VCaP (cell line): ENCODE results near the gene ADORA1.

ENCODE experiments used
- H3K27ac ChIP-seq: fragments of 450-650 bp; 2 replicates; pipeline ENCODE4 v1.5.1; 2017
- TF ChIP-seq, protein P1 (sequence below): fragments of 450-650 bp; conservative IDR thresholded peaks from 2 replicates; pipeline ENCODE4 v1.5.1; 2017; ENCODE audit warnings: mild to moderate bottlenecking, moderate library complexity

Gene ADORA1

DNA sequence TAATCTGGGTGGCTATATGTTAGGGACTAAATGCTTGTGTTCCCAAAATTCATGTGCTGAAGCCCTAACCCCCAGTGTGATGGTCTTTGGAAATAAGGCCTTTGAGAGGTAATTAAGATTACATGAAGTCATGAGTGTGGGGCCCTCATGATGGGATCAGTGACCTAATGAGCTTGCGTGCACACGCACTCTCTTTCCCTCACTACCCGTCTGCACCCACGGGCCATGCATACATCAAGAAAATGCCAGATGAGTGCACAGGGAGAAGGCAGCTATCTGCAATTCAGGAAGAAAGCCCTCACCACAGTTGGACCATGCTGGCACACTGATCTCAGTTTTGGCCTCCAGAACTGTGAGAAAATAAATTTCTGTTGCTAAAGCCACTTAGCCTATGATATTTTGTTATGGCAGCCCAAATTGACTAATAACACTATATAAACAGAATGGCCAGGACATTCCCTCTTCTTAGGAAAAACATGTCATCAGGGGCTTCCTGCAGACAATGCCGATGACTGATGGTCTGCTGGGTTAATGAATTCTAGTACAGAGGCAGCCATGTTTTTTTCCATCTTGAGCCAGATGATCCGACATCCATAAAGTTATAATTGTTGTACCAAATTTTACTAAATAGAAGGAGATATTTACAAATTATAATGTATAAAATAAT lies 23.6 kb upstream of the ADORA1 start:
- TF ChIP-seq, protein P1, sequence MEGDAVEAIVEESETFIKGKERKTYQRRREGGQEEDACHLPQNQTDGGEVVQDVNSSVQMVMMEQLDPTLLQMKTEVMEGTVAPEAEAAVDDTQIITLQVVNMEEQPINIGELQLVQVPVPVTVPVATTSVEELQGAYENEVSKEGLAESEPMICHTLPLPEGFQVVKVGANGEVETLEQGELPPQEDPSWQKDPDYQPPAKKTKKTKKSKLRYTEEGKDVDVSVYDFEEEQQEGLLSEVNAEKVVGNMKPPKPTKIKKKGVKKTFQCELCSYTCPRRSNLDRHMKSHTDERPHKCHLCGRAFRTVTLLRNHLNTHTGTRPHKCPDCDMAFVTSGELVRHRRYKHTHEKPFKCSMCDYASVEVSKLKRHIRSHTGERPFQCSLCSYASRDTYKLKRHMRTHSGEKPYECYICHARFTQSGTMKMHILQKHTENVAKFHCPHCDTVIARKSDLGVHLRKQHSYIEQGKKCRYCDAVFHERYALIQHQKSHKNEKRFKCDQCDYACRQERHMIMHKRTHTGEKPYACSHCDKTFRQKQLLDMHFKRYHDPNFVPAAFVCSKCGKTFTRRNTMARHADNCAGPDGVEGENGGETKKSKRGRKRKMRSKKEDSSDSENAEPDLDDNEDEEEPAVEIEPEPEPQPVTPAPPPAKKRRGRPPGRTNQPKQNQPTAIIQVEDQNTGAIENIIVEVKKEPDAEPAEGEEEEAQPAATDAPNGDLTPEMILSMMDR = no peak

DNA sequence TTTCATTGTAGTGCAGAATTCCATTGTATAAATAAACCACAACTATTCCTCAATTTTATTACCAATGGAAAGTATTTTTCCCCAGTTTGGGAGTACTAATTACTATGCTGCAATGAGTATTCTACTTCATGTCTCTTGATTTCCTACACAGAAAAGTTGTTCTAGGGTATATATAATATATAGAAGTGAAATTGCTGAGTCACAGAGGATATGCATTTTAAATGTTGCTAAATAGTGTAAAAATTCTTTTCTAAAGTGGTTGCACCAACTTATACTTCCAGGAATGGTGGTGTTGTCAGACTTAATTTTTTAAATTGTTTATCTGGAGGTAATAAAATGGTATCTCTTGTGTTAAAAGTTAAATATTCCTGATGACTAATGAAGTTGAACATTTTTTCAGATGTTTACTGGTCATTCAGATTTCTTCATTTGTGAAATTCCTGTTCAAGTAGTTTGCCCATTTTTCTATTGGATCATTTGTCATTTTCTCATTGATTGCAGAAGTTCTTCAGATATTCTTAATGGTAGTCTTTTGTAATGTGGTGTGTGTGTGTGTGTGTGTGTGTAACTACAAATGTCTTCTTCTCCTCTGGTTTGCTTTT lies 22.6 kb upstream of the ADORA1 start:
- TF ChIP-seq, protein P1 = no peak
- H3K27ac ChIP-seq = no peak overlapping the region

More for the DNA sequence above, 23.6 kb upstream of the ADORA1 start:
- no peak overlapping the region for H3K27ac ChIP-seq

DNA sequence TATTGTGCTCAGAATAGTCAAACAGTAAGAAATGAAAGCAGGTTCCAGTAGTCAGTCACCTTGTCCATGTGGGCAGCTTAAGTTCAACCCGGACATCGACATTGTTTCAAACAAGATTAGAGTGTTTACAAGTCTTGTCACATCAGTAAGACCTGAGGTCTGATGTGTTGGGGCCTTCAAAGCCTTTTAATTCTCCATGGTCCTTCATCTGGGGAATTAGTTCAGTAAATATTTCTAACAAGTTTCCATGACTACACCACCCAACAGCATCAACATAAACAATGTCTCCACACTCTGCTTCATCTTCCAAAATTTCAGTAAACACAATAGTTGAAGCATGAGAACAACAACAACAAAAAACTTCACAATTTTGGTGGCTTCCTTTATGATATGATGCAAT lies 15.1 kb upstream of the ADORA1 start:
- no peak overlapping the region for H3K27ac ChIP-seq
- TF ChIP-seq, protein P1 = no peak

DNA sequence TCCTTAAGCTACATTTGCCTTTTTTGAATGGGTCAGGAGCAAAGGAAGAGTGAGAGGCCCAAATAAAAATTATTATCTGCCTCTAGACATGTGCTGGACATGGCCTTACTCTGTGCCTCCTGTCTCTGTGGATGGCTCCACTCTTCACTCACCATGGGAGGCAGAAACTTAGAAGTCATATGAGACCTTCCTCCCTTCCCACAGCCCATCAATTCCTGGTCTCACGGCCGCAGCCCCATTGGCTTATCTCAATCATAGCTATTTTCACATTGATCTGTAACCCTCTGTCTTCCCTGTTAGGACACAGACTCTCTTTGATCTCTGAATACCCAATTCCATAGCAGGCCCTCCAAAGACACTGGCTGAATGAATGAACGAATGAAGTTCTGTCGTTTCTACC lies 14.2 kb upstream of the ADORA1 start:
- TF ChIP-seq, protein P1 = no peak

DNA sequence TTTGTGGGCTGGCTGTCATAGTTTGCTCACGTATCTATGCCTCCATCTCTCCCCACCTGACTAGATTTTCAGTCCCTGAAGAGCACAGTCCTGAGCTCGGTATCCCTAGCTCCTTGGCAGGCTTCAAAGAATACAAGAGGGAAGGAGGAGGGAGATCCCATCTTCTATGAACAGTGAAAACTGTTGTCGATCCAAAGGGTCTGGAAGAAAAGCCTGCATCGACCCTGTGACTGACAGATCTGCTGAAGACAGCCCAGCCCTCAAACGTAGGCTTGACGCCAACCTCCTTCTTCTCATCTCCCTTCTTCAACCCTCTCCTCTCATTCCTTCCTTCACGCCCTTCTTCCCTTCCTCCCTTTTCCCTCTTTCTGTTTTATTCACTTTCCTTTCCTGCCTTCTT lies 13.3 kb upstream of the ADORA1 start:
- TF ChIP-seq, protein P1 = no peak
- no peak overlapping the region for H3K27ac ChIP-seq

More for the DNA sequence above, 14.2 kb upstream of the ADORA1 start:
- H3K27ac ChIP-seq = no peak overlapping the region

DNA sequence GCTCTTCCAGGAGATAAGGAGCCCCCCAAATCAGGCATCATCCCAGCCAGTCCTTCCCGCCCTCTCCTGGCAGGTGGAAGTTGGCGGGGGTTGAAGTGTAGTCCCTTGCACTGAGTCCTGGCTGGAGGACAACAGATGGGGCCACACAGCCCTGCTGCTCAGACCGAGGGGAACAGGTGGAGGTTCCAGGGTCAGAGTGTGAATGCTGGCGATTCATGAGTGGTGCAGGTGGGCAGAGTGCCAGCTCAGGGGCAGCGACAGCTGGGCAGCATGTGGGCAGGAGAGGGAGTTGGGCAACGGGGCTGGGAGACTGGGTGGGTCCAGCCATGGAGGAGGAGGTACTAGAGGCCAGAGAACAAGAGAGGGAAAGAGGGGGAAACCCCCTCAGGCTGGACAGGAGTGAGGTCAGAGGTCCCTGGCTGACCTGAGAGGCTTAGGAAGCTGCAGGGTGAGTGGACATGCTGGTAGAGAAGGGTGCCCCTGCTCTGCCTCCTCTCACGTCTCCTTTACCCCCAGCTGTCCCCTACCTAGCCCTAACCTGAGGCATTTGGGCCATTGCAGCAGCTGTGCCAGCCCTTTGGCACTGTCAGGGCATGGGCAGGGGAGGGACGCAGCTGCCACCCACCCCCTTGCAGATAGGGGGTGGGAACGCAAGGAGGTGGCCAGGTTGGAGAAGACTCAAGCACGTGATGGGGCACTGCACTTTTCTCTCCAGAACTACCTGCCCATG lies 11.3 kb upstream of the ADORA1 start:
- TF ChIP-seq, protein P1 = no peak
- no peak overlapping the region for H3K27ac ChIP-seq
